GM23338 (cell line): Measurements from ENCODE around the gene ZBP1. TPM values are rescaled to one million over a fixed set of nuclear protein-coding genes. Genes with fewer than 3 reads are reported as not detected.

Experiments used
- ATAC-seq: fragments of 200-7000 bp; cut with Tn5 transposase; 3 replicates; pipeline ENCODE4 v1.9.1; 2020
- DNase-seq: peaks from one replicate; pipeline ENCODE4 v3.0.0-alpha.2; 2015; ENCODE audit warnings: low spot score
- H2AFZ ChIP-seq: fragments of 200-600 bp; sonication (generic); 2 replicates; pipeline ENCODE4 v1.8.0; 2016; ENCODE audit warnings: antibody characterized with exemption, mild to moderate bottlenecking, moderate library complexity
- H3F3A ChIP-seq: fragments of 200-600 bp; sonication (generic); replicated peaks from 2 replicates; pipeline ENCODE4 v1.8.0; 2017; ENCODE audit warnings: antibody characterized with exemption, mixed run types, low read depth
- H3K27ac ChIP-seq: fragments of 200-600 bp; sonication (generic); 2 replicates; pipeline ENCODE4 v1.6.1; 2016; ENCODE audit warnings: low read depth
- H3K27me3 ChIP-seq: fragments of 200-600 bp; sonication (generic); 2 replicates; pipeline ENCODE4 v1.8.0; 2016; ENCODE audit warnings: mild to moderate bottlenecking, mixed run types, moderate library complexity; ENCODE audit not compliant: insufficient read depth
- H3K36me3 ChIP-seq: fragments of 200-600 bp; sonication (generic); 2 replicates; pipeline ENCODE4 v1.8.0; 2016; ENCODE audit warnings: mild to moderate bottlenecking; ENCODE audit not compliant: insufficient read depth
- H3K4me1 ChIP-seq: fragments of 200-600 bp; sonication (generic); 2 replicates; pipeline ENCODE4 v1.8.0; 2016; ENCODE audit warnings: mild to moderate bottlenecking, moderate library complexity; ENCODE audit not compliant: insufficient read depth
- H3K4me2 ChIP-seq: fragments of 200-600 bp; sonication (generic); 2 replicates; pipeline ENCODE4 v1.7.1; 2017; ENCODE audit warnings: mixed run types
- H3K4me3 ChIP-seq: fragments of 200-600 bp; sonication (generic); 2 replicates; pipeline ENCODE4 v1.6.1; 2016; ENCODE audit warnings: mixed run types
- H3K79me2 ChIP-seq: fragments of 200-600 bp; sonication (generic); replicated peaks from 2 replicates; pipeline ENCODE4 v1.8.0; 2017; ENCODE audit warnings: mild to moderate bottlenecking; ENCODE audit not compliant: insufficient read depth
- H3K9me2 ChIP-seq: fragments of 200-600 bp; sonication (generic); 2 replicates; pipeline ENCODE4 v1.8.0; 2017; ENCODE audit not compliant: insufficient read depth
- H4K20me1 ChIP-seq: fragments of 200-600 bp; sonication (generic); replicated peaks from 2 replicates; pipeline ENCODE4 v1.8.0; 2017; ENCODE audit warnings: mild to moderate bottlenecking; ENCODE audit not compliant: insufficient read depth
- H3K27ac Mint-ChIP-seq: 2 replicates; pipeline ENCODE4 v1.8.0; 2020; ENCODE audit warnings: inconsistent platforms, mild to moderate bottlenecking, moderate library complexity, mixed read lengths
- H3K27me3 Mint-ChIP-seq: 3 replicates; pipeline ENCODE4 v1.8.0; 2022; ENCODE audit warnings: low read depth, mild to moderate bottlenecking, moderate library complexity, mixed read lengths, inconsistent platforms; ENCODE audit not compliant: insufficient read depth, poor library complexity
- H3K36me3 Mint-ChIP-seq: 3 replicates; pipeline ENCODE4 v1.8.0; 2021; ENCODE audit warnings: low read depth, mild to moderate bottlenecking, inconsistent platforms, moderate library complexity, mixed read lengths
- H3K4me1 Mint-ChIP-seq: 3 replicates; pipeline ENCODE4 v1.8.0; 2020; ENCODE audit warnings: mild to moderate bottlenecking, inconsistent platforms, mixed read lengths
- H3K4me3 Mint-ChIP-seq: 3 replicates; pipeline ENCODE4 v1.8.0; 2021; ENCODE audit warnings: moderate library complexity, mild to moderate bottlenecking, inconsistent platforms, mixed read lengths
- H3K9me3 Mint-ChIP-seq: 3 replicates; pipeline ENCODE4 v1.8.0; 2020; ENCODE audit warnings: moderate library complexity, mild to moderate bottlenecking, inconsistent platforms, mixed read lengths
- CREB1 ChIP-seq: fragments of 250-450 bp; sonication (Bioruptor Pico); IDR thresholded peaks from 2 replicates; pipeline ENCODE4 v1.5.0; 2020; ENCODE audit warnings: low read depth, mild to moderate bottlenecking, moderate library complexity
- EZH2 ChIP-seq: fragments of 200-600 bp; sonication (generic); IDR thresholded peaks from one replicate; pipeline ENCODE4 v1.8.0; 2017; ENCODE audit warnings: antibody characterized with exemption, mild to moderate bottlenecking, low read depth; ENCODE audit not compliant: unreplicated experiment
- EZH2phosphoT487 ChIP-seq: fragments of 200-600 bp; sonication (generic); IDR thresholded peaks from one replicate; pipeline ENCODE4 v1.8.1; 2018; ENCODE audit warnings: antibody characterized with exemption; ENCODE audit not compliant: unreplicated experiment
- JUNB ChIP-seq: IDR thresholded peaks from one replicate; pipeline ENCODE4 v1.6.1; 2016; ENCODE audit warnings: antibody characterized with exemption; ENCODE audit not compliant: unreplicated experiment
- NANOG ChIP-seq: IDR thresholded peaks from 2 replicates; pipeline ENCODE4 v1.6.1; 2016; ENCODE audit warnings: antibody characterized with exemption, borderline replicate concordance
- POLR2AphosphoS5 ChIP-seq: IDR thresholded peaks from 2 replicates; pipeline ENCODE4 v1.6.1; 2016; ENCODE audit warnings: antibody characterized with exemption, low read depth
- REST ChIP-seq: IDR thresholded peaks from one replicate; pipeline ENCODE4 v1.6.1; 2018; ENCODE audit warnings: antibody characterized with exemption; ENCODE audit not compliant: unreplicated experiment
- STAT1 ChIP-seq: IDR thresholded peaks from one replicate; pipeline ENCODE4 v1.6.1; 2016; ENCODE audit warnings: antibody characterized with exemption; ENCODE audit not compliant: unreplicated experiment
- ZNF114 ChIP-seq: fragments of 250-450 bp; sonication (Bioruptor Pico); IDR thresholded peaks from 2 replicates; pipeline ENCODE4 v1.5.0; 2020; ENCODE audit warnings: mild to moderate bottlenecking, moderate library complexity
- ZNF331 ChIP-seq: fragments of 250-450 bp; sonication (Bioruptor Pico); IDR thresholded peaks from 2 replicates; pipeline ENCODE4 v1.5.0; 2020; ENCODE audit warnings: low read depth, mild to moderate bottlenecking, moderate library complexity
- polyA plus RNA-seq: library from polyadenylated mRNA; unstranded; fragments of >200 nt; fragmentation: Nextera tagmentation; extraction: Ambion mirVana; gene quantifications from 2 replicates; pipeline ENCODE4 v1.2.1, GENCODE V29; 2016
- total RNA-seq: library from RNA; depleted of rRNA; stranded (reverse); fragments of >200 nt; shearing (Covaris generic); gene quantifications from 2 replicates; pipeline ENCODE4 v1.2.3, GENCODE V29; 2014
- TF ChIP-seq, protein P1 (sequence below): fragments of 250-450 bp; sonication (Bioruptor Pico); IDR thresholded peaks from 2 replicates; pipeline ENCODE4 v1.5.0; 2020; ENCODE audit warnings: mild to moderate bottlenecking, moderate library complexity
- TF ChIP-seq, protein P2 (sequence below), 2 experiments: fragments of 200-600 bp in 1 of 2; sonication (generic) in 1 of 2; conservative IDR thresholded peaks; 2 replicates each; pipeline versions ENCODE4 v1.5.1 to v1.6.1; 2016 to 2017; ENCODE audit warnings: antibody characterized with exemption in 2 of 2, low read depth in 2 of 2, mild to moderate bottlenecking in 2 of 2, moderate library complexity in 1 of 2
- TF ChIP-seq, protein P3 (sequence below): IDR thresholded peaks from 2 replicates; pipeline ENCODE4 v1.6.1; 2016; ENCODE audit warnings: antibody characterized with exemption

ZBP1 gene
- total and polyA plus RNA-seq, 2 experiments from 2014 or later, result not detected

DNA sequence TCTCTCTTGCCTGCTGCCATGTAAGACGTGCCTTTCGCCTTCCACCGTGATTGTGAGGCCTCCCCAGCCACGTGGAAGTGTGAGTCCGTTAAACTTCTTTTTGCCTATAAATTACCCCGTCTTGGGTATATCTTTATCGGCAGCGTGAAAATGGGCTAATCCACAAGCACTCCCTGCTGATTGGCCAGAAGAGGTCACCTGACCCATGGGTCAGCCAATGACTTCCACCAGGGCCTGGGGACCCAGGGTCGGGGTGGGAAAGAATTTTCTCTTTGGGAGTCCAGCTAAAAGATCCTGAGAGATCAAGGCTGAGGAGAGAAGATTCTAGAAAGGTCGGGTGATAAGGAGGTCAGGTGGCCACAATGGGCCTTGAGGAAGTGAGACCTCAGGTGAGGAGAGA, 17.1 kb downstream of the ZBP1 start:
- H3K27ac Mint-ChIP-seq, result no peak overlapping the region
- Histone ChIP-seq H3K9me2 (no peaks in the 10 kb centered on the region), H3F3A (no peaks in the 10 kb centered on the region), H3K27me3 (no peaks in the 10 kb centered on the region), H3K27ac (no peak overlapping the region), H2AFZ (no peak overlapping the region), H3K4me1 (no peaks in the 10 kb centered on the region), H3K36me3 (no peaks in the 10 kb centered on the region), H3K79me2 (no peaks in the 10 kb centered on the region), H4K20me1 (no peaks in the 10 kb centered on the region), H3K4me2 (no peak overlapping the region), H3K4me3 (no peak overlapping the region)
- peaks cover 3% of the 10 kb centered on the region; the same call in 1 of the 3 replicates for H3K9me3 Mint-ChIP-seq
- H3K36me3 Mint-ChIP-seq, result no peaks in the 10 kb centered on the region
- DNase-seq (no peak), ATAC-seq (no peak)
- H3K4me1 Mint-ChIP-seq, result no peaks in the 10 kb centered on the region
- TF ChIP-seq REST, result no peak
- TF ChIP-seq NANOG, result no peak
- TF ChIP-seq, protein P1, sequence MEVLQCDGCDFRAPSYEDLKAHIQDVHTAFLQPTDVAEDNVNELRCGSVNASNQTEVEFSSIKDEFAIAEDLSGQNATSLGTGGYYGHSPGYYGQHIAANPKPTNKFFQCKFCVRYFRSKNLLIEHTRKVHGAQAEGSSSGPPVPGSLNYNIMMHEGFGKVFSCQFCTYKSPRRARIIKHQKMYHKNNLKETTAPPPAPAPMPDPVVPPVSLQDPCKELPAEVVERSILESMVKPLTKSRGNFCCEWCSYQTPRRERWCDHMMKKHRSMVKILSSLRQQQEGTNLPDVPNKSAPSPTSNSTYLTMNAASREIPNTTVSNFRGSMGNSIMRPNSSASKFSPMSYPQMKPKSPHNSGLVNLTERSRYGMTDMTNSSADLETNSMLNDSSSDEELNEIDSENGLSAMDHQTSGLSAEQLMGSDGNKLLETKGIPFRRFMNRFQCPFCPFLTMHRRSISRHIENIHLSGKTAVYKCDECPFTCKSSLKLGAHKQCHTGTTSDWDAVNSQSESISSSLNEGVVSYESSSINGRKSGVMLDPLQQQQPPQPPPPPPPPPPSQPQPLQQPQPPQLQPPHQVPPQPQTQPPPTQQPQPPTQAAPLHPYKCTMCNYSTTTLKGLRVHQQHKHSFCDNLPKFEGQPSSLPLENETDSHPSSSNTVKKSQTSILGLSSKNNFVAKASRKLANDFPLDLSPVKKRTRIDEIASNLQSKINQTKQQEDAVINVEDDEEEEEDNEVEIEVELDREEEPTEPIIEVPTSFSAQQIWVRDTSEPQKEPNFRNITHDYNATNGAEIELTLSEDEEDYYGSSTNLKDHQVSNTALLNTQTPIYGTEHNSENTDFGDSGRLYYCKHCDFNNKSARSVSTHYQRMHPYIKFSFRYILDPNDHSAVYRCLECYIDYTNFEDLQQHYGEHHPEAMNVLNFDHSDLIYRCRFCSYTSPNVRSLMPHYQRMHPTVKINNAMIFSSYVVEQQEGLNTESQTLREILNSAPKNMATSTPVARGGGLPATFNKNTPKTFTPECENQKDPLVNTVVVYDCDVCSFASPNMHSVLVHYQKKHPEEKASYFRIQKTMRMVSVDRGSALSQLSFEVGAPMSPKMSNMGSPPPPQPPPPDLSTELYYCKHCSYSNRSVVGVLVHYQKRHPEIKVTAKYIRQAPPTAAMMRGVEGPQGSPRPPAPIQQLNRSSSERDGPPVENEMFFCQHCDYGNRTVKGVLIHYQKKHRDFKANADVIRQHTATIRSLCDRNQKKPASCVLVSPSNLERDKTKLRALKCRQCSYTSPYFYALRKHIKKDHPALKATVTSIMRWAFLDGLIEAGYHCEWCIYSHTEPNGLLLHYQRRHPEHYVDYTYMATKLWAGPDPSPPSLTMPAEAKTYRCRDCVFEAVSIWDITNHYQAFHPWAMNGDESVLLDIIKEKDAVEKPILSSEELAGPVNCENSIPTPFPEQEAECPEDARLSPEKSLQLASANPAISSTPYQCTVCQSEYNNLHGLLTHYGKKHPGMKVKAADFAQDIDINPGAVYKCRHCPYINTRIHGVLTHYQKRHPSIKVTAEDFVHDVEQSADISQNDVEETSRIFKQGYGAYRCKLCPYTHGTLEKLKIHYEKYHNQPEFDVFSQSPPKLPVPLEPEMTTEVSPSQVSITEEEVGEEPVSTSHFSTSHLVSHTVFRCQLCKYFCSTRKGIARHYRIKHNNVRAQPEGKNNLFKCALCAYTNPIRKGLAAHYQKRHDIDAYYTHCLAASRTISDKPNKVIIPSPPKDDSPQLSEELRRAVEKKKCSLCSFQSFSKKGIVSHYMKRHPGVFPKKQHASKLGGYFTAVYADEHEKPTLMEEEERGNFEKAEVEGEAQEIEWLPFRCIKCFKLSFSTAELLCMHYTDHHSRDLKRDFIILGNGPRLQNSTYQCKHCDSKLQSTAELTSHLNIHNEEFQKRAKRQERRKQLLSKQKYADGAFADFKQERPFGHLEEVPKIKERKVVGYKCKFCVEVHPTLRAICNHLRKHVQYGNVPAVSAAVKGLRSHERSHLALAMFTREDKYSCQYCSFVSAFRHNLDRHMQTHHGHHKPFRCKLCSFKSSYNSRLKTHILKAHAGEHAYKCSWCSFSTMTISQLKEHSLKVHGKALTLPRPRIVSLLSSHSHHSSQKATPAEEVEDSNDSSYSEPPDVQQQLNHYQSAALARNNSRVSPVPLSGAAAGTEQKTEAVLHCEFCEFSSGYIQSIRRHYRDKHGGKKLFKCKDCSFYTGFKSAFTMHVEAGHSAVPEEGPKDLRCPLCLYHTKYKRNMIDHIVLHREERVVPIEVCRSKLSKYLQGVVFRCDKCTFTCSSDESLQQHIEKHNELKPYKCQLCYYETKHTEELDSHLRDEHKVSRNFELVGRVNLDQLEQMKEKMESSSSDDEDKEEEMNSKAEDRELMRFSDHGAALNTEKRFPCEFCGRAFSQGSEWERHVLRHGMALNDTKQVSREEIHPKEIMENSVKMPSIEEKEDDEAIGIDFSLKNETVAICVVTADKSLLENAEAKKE (CRISPR knock-in tag), result no peak
- TF ChIP-seq ZNF331 (CRISPR knock-in tag), result no peak
- no peak for TF ChIP-seq EZH2
- no peak for TF ChIP-seq ZNF114 (CRISPR knock-in tag)
- TF ChIP-seq STAT1, result no peak
- TF ChIP-seq, protein P2, sequence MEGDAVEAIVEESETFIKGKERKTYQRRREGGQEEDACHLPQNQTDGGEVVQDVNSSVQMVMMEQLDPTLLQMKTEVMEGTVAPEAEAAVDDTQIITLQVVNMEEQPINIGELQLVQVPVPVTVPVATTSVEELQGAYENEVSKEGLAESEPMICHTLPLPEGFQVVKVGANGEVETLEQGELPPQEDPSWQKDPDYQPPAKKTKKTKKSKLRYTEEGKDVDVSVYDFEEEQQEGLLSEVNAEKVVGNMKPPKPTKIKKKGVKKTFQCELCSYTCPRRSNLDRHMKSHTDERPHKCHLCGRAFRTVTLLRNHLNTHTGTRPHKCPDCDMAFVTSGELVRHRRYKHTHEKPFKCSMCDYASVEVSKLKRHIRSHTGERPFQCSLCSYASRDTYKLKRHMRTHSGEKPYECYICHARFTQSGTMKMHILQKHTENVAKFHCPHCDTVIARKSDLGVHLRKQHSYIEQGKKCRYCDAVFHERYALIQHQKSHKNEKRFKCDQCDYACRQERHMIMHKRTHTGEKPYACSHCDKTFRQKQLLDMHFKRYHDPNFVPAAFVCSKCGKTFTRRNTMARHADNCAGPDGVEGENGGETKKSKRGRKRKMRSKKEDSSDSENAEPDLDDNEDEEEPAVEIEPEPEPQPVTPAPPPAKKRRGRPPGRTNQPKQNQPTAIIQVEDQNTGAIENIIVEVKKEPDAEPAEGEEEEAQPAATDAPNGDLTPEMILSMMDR (conservative IDR thresholded peaks at IDR 0.05; ENCODE audit: low read depth in 2 of 2), result no peak
- TF ChIP-seq, protein P3, sequence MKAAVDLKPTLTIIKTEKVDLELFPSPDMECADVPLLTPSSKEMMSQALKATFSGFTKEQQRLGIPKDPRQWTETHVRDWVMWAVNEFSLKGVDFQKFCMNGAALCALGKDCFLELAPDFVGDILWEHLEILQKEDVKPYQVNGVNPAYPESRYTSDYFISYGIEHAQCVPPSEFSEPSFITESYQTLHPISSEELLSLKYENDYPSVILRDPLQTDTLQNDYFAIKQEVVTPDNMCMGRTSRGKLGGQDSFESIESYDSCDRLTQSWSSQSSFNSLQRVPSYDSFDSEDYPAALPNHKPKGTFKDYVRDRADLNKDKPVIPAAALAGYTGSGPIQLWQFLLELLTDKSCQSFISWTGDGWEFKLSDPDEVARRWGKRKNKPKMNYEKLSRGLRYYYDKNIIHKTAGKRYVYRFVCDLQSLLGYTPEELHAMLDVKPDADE, result no peak
- TF ChIP-seq EZH2phosphoT487, result no peak
- TF ChIP-seq JUNB, result no peak
- TF ChIP-seq POLR2AphosphoS5, result no peak
- no peak for TF ChIP-seq CREB1 (CRISPR knock-in tag)
- H3K27me3 Mint-ChIP-seq, result peaks cover 9% of the 10 kb centered on the region
- no peak overlapping the region for H3K4me3 Mint-ChIP-seq
